Cardiac muscle cell (in vitro differentiated cells and primary cell): ENCODE measurements around the gene PRR14L. TPM values are rescaled to one million over a fixed set of nuclear protein-coding genes. Genes with fewer than 3 reads are reported as not detected.
"Not testable (repeated sequence)": the region's sequence is repeated elsewhere in the genome, so short reads cannot be mapped to it uniquely, and the experiment has no call there.

ENCODE experiments used
- DNase-seq, 2 donors: peaks; one replicate each; pipeline versions ENCODE4 v3.0.0 to v3.0.0-alpha.2; 2010 to 2017; ENCODE audit warnings: low read depth in 1 of 2, low spot score in 1 of 2
- H3K27ac ChIP-seq: fragments of 200-600 bp; sonication (generic); 2 replicates; pipeline ENCODE4 v1.5.1; 2016
- H3K27me3 ChIP-seq: fragments of 200-600 bp; sonication (generic); 2 replicates; pipeline ENCODE4 v1.6.0; 2016; ENCODE audit warnings: control low read depth
- H3K36me3 ChIP-seq: fragments of 200-600 bp; sonication (generic); 2 replicates; pipeline ENCODE4 v1.5.1; 2016; ENCODE audit warnings: control low read depth
- H3K4me1 ChIP-seq: fragments of 200-600 bp; sonication (generic); 2 replicates; pipeline ENCODE4 v1.8.1; 2017; ENCODE audit warnings: low read depth, mild to moderate bottlenecking, mixed run types
- H3K4me3 ChIP-seq: fragments of 200-600 bp; sonication (generic); 2 replicates; pipeline ENCODE4 v1.5.1; 2016; ENCODE audit warnings: mild to moderate bottlenecking
- H3K9me3 ChIP-seq: fragments of 200-600 bp; sonication (generic); 2 replicates; pipeline ENCODE4 v1.5.1; 2017; ENCODE audit warnings: low read depth, mild to moderate bottlenecking, control low read depth
- polyA plus RNA-seq: library from polyadenylated mRNA; unstranded; fragments of >200 nt; fragmentation: Nextera tagmentation; extraction: Ambion mirVana; gene quantifications from 2 replicates; pipeline ENCODE4 v1.2.1, GENCODE V29; 2016
- total RNA-seq: library from RNA; depleted of rRNA; stranded (reverse); fragments of >200 nt; gene quantifications from 2 replicates; pipeline ENCODE4 v1.2.3, GENCODE V29; 2016
- TF ChIP-seq, protein P1 (sequence below): IDR thresholded peaks from 2 replicates; pipeline ENCODE4 v1.5.1; 2012; ENCODE audit warnings: low read depth, mild to moderate bottlenecking, low read length

The PRR14L gene
- total and polyA plus RNA-seq, 2 experiments from 2014 or later = 13.8 to 21.1 TPM

DNA sequence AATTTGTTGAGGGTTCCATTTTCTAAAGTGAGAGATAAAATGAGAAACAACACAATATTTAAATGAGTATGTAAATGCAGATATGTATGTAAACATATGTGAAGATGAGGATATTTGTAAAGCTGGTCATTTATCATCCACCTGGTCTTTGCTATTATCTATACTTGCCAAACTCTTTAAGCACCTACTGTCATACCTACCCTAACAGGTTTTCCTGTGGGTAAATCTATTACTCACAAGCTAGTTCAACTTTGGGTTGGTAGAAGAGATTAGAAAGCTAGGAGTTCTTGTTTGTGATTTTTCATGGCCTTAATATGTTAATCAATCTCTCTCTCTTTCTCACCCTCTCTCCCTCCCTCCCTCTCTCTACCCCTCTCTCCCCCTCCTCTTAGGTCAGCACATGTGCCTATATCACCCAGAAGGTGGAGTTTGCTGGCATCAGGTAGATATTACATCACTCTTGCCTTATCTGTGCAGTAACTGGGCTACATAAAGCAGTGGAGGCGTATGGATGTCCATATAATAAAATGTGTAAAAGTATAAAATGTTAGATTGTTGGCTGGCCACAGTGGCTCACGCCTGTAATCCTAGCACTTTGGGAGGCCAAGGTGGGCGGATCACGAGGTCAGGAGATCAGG is 18.6 kb upstream of the PRR14L start:
- no peaks in the 10 kb centered on the region for H3K9me3 ChIP-seq
- H3K4me3 ChIP-seq = no peak overlapping the region
- TF ChIP-seq, protein P1, sequence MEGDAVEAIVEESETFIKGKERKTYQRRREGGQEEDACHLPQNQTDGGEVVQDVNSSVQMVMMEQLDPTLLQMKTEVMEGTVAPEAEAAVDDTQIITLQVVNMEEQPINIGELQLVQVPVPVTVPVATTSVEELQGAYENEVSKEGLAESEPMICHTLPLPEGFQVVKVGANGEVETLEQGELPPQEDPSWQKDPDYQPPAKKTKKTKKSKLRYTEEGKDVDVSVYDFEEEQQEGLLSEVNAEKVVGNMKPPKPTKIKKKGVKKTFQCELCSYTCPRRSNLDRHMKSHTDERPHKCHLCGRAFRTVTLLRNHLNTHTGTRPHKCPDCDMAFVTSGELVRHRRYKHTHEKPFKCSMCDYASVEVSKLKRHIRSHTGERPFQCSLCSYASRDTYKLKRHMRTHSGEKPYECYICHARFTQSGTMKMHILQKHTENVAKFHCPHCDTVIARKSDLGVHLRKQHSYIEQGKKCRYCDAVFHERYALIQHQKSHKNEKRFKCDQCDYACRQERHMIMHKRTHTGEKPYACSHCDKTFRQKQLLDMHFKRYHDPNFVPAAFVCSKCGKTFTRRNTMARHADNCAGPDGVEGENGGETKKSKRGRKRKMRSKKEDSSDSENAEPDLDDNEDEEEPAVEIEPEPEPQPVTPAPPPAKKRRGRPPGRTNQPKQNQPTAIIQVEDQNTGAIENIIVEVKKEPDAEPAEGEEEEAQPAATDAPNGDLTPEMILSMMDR = no peak
- no peaks in the 10 kb centered on the region for H3K4me1 ChIP-seq
- no peak for DNase-seq
- peaks cover 27% of the 10 kb centered on the region for H3K36me3 ChIP-seq
- H3K27me3 ChIP-seq = no peaks in the 10 kb centered on the region
- H3K27ac ChIP-seq = no peak overlapping the region

- H3K4me3 ChIP-seq = no peak overlapping the region
- TF ChIP-seq, protein P1 = no peak
- H3K4me1 ChIP-seq = no peaks in the 10 kb centered on the region
- H3K27me3 ChIP-seq = no peaks in the 10 kb centered on the region
- H3K9me3 ChIP-seq = no peaks in the 10 kb centered on the region
- H3K27ac ChIP-seq = no peak overlapping the region
- H3K36me3 ChIP-seq = peaks cover 27% of the 10 kb centered on the region
- DNase-seq = no peak
Measured at GRCh38 chr22:31764785-31765184, 14.9 kb upstream of the PRR14L start.

DNA sequence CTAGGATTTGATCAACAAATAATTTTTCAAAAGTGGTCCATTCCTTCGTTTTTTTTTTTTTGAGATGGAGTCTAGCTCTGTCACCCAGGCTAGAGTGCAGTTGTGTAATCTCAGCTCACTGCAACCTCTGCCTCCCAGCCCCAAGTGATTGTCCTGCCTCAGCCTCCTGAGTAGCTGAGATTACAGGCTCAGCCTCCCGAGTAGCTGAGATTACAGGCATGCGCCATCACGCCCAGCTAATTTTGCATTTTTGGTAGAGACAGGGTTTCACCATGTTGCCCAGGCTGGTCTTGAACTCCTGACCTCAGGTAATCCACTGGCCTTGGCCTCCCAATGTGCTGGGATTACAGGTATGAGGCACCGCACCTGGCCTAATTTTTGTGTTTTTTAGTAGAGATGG is 8.9 kb upstream of the PRR14L start:
- not testable (repeated sequence) for H3K9me3 ChIP-seq, H3K27me3 ChIP-seq, H3K4me3 ChIP-seq, DNase-seq, H3K4me1 ChIP-seq, H3K27ac ChIP-seq, H3K36me3 ChIP-seq

DNA sequence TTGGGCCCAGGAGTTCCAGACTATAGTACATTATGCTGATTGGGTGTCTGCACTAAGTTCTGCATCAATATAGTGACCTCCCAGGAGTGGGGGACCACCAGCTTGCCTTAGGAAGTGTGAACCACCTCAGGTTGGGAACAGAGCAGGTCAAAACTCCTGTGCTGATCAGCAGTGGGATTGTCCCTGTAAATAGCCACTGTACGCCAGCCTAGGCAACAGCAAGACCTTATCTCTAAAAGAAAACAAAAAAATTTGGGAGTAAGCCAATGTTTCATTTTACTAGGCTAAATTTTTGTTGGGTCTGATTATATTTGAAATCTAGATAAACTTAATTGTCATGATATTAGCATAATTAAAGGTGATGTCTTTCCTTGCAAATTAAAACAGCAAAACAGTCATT is 7.3 kb upstream of the PRR14L start:
- Histone ChIP-seq H3K4me3 (no peak overlapping the region), H3K9me3 (no peaks in the 10 kb centered on the region), H3K27me3 (no peaks in the 10 kb centered on the region), H3K36me3 (peaks cover 8% of the 10 kb centered on the region), H3K27ac (no peak overlapping the region), H3K4me1 (peaks cover 12% of the 10 kb centered on the region)
- TF ChIP-seq, protein P1 = no peak
- peak in 1 of 2 donors; percentile 23 for DNase-seq

DNA sequence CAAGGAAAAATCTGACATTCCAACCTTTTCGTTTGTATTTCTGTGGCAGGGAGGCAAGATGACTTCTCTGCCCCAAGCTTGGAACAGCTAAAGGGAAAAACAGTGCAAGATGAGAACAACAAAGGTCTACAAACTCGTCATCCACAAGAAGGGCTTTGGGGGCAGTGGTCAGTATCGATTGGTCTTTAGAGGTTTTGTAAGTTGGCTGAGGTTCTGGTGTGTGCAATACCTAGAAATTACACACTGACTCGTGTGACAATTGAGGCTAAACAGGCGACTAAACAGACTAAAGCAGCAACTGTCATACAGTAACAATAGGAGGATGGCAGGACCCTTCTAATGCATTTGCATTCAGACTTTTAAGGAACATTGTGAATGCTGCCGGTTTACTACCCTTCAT is 4.9 kb upstream of the PRR14L start:
- DNase-seq = peak in 1 of 2 donors; percentile 9
- Histone ChIP-seq H3K4me3 (no peak overlapping the region), H3K4me1 (peaks cover 19% of the 10 kb centered on the region), H3K27ac (peak overlapping the region; percentile 42), H3K36me3 (peaks cover 4% of the 10 kb centered on the region), H3K9me3 (no peaks in the 10 kb centered on the region), H3K27me3 (no peaks in the 10 kb centered on the region)
- TF ChIP-seq, protein P1 = no peak

DNA sequence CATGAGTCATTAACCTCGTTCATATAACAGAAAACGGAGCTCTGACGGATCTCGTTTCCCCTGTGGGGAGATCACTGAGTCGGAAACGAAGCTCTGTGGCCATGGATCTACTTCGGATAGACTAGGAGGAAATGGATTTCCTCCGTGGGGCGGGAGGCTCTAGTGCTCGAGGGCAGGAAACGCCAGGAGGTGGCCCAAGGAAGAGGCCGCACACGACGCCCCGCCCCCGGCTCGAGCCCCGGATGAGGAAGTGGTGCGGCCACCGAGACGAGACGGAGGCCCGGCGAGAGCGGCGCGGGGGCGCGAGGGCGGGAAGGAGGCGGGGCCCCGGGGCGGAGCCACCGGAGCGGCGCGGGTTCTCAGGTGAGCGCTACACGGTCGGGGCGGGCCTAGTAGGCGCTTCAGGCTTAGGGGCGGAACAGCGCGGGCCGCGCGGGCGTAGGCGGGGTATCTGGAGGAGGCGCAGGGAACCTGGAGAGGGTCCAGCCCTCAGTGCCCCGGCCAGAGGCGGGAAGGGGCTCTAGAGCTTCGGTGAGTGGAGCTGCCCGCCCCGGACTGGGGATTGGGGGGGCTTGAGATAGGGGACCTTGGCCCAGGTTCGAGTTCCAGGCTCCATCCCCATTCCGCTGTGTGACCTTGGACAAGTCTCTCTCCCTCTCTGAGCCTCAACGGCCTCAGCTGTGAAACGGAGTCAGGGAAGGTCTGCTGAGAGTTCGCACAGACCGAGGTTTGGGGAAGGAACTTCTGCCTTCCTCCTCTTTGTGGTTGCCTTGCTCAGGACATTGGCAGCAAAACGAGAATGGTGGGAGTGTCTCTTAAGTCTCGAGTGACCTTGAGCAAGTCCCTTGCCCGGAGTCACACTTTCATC is 3.9 kb upstream of the PRR14L start, which contains the start of gene DEPDC5:
TSS of gene DEPDC5 (plus strand) at position 386 of the 868 bp plus-strand sequence. CDS start 903 bp downstream, outside the sequence.
- peak; percentile 96 to 97 for DNase-seq
- H3K36me3 ChIP-seq = peaks cover 3% of the 10 kb centered on the region
- H3K4me3 ChIP-seq = peak within 1 kb of the TSS; percentile 46
- peaks cover 19% of the 10 kb centered on the region for H3K4me1 ChIP-seq
- peak within 1 kb of the TSS; percentile 87 for H3K27ac ChIP-seq
- TF ChIP-seq, protein P1 = no peak
- H3K27me3 ChIP-seq = no peaks in the 10 kb centered on the region
- H3K9me3 ChIP-seq = no peaks in the 10 kb centered on the region
